CD4-positive, alpha-beta T cell treated with Interleukin-15 for 1 hour (primary cell): ENCODE results near the gene SIVA1.
A peak's percentile ranks its signal among the peaks of the same experiment; 100 is the strongest.

Experiments used
- DNase-seq: peaks from one replicate; pipeline ENCODE4 v3.0.0-alpha.2; 2020

The SIVA1 gene, protein sequence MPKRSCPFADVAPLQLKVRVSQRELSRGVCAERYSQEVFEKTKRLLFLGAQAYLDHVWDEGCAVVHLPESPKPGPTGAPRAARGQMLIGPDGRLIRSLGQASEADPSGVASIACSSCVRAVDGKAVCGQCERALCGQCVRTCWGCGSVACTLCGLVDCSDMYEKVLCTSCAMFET

DNA sequence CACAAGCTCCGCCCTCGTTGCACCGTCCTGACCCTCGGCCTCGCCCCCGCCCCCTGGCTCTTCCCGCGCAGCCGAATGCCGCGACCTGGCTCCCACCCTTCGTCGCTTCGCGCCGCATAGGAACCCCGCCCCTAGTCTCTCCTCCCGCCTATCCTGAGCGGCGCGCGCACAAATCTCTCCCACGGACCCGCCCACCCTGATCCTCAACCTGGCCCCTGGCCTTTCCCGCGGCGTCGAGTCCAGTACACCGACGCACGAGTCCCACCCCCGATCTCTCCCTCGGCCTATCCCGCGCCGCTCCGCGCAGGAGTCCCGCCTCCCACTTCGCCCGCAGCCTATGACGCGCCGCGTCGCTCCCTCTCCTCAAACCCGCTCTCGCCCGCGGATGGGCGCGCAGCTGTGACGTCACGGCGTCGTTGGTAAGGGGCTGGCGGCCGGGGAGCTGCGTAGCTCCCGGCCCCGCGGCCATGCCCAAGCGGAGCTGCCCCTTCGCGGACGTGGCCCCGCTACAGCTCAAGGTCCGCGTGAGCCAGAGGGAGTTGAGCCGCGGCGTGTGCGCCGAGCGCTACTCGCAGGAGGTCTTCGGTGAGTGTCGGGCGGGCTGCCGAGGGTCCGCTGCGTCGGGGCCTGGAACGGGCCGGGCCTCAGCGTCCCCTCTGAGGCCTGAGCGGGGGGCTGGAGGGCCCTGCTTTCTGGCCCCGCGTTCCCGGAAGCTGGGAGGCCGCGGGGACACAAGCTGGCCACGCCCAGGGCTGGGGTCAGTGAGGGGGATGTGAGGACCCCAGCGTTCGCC is at the start of gene SIVA1:
Gene SIVA1, plus strand, starts transcription at position 413 of the 793 bp plus-strand sequence. Its CDS starts 55 bp downstream, at position 468.
- DNase-seq: peak; percentile 100

DNA sequence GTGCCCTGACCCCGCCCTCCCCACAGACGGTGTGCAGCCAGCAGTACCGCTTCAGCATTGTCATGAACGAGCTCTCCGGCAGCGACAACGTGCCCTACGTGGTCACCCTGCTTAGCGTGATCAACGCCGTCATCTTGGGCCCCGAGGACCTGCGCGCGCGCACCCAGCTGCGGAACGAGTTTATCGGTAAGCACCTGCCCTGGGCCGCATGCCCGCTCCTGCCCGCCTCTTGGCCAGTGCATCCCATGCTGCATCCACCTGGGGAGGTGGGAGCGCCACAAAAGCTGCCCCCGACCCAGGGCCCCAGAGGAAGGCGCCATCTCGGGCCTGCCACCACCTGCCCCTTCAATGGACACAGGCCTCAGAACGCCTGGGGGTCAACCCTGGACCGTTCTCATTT is 49.7 kb upstream of the SIVA1 start:
- no peak for DNase-seq

DNA sequence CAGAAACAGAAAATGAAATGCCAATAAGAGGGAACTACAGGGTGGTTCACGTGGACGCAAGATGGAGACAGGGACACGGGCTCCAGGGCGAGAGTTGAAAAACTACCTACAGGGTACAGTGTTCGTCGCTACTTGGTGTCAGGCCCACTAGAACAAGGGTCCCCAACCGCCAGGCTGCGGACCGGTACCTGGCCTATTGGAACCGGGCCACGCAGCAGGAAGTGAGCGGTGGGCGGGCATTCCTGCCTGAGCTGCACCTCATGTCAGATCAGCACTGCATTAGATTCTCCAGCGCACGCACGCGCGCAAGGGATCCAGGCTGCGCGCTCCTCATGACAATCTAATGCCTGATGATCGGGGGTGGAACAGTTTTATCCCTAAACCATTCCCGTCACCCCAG is 48.7 kb upstream of the SIVA1 start:
- no peak for DNase-seq

DNA sequence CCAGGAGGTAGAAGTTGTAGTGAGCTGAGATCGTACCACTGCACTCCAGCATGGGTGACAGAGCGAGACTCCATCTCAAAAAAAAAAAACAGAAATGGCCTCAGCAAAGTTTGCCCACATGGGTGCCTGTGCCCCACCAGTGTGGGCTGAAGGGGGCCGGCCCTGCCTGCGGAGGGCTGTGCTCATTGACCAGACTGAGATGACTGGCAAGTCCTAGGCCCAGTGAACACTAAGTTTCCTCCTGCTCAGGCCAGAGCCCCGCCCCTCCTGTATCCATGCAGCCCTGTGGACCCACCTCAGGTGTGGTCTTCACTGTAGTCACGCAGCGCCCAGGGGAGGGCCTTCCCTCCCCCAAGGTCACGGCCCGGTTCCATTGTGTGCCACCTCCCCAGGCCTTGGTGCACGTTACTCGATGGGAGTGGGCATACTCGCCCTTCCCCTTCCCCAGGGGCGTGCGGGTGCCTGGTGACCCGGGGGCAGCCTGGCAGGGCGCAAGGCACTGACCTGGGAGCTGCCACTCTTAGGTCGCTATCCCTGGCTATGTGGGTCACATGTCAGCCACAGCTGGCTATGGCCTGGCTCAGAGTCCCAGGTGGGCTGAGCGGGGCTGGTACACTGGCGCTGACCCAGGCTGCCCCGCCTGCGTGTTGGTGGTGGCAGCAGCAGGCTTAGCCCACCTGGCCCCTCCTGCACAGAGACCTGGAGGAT is 47.5 kb upstream of the SIVA1 start:
- DNase-seq: no peak

DNA sequence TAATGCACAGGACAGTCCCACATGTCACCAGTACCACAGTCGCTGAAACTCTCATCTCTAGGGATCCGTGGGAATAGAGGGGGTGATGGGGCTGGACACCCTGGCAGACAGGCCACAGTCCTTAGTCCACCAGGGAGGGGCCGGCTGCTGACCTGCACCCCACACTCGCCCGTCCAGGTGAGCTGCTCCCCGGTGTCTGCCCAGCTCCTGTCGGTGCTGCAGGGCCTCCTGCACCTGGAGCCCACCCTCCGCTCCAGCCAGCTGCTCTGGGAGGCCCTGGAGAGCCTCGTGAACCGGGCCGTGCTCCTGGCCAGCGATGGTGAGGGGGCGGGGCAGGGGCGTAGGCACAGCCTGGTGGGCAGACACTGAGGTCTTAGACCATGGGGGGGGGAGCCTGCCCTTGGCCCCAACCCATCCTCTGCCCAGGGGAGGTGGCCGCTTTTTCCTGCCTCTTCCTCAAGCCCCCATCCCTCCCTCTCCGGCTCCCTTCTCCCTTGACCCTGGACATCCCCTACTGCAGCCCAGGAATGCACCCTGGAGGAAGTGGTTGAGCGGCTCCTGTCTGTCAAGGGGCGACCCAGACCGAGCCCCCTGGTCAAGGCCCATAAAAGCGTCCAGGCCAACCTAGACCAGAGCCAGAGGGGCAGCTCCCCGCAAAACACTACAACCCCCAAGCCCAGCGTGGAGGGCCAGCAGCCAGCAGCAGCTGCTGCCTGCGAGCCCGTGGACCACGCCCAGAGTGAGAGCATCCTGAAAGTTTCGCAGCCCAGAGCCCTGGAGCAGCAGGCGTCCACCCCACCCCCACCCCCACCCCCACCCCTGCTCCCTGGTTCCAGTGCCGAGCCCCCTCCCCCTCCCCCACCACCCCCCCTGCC is 46.0 kb upstream of the SIVA1 start:
- no peak for DNase-seq

DNA sequence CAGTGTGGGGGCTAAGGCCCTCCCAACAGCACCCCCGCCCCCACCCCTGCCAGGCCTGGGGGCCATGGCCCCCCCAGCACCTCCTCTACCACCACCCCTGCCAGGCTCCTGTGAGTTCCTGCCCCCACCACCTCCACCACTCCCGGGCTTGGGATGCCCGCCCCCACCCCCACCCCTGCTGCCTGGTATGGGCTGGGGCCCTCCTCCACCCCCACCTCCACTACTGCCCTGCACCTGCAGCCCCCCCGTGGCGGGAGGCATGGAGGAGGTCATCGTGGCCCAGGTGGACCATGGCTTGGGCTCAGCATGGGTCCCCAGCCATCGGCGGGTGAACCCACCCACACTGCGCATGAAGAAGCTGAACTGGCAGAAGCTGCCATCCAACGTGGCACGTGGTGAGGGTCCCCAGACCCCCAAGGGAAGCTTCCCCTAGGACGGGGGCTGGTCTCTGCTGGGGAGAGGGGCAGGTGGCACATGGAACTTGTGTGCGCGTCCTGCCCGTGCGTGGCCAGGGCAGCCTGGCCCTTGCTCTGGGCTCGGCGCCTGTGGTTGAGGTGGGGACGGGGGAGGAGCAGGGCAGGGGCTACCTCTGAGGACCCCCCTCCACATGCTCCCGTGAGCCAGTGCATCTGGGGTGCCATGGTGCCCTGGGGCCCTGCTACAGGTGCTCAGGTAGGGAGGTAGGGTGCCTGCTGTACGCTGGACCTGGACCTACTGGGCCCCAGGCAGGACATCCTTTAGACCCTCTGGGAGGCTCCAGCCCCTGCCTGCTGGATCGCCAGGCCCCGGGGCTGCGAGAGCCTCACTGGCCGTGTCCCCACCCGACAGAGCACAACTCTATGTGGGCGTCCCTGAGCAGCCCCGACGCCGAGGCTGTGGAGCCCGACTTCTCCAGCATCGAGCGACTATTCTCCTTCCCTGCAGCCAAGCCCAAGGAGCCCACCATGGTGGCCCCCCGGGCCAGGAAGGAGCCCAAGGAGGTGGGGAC is 45.0 kb upstream of the SIVA1 start:
- DNase-seq: no peak

DNA sequence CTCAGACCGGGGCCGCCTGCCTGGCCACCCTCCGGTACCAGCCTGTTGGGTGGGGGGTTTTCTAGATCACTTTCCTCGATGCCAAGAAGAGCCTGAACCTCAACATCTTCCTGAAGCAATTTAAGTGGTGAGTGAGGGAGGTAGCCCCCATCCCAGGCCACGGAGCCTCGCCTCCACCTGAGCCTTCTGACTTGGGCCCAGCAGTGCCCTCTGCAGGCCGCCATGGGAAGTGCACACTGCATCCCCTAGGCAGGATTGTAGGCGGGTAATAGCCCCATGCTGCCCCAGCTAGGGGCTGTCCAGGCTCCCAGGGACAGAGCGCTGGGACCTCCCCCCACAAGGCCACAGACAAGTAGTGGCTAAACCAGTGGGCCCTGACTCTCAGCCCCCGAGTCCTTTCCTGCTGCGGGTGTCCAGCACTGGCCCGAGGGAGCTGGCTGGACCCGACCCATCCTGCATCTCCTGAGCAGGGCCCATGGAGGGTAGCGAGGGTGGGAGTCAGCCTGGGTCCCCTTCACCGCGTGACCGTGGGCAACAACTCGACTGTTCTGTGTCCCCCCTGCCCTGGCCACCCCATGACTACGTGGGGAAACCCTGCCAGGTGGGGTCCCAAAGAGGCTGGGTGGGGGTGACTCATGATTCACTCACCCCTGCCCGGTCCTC is 44.2 kb upstream of the SIVA1 start:
- DNase-seq: peak; percentile 67

DNA sequence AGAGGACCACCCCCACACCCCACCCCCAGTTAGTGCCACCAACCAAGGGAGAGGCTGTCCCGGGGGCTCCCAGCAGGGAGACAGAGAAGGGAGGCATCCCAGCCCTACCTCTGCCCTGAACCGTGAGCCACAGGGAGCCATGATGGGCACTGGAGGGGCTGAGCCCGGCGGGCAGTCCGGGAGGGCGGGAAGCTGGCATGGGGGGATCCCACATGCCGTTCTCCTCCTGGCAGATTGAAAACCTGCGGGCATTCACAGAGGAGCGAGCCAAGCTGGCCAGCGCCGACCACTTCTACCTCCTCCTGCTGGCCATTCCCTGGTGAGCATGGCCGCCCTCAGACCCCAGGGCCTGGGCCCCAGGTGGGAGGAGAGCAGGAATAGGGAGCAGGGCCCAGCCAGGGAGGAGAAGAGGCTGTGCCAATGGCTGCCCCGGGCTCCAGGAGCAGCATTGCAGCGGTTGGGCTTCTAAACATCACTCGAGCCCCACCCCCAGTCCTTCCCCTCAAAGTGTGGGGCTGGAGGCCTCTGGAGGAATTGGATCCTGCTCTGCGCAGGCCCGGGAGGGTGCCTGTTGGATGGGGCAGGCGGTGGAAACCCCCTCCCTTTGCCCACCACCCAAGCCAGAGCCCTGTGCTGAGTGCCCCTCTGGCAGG is 43.4 kb upstream of the SIVA1 start:
- no peak for DNase-seq

DNA sequence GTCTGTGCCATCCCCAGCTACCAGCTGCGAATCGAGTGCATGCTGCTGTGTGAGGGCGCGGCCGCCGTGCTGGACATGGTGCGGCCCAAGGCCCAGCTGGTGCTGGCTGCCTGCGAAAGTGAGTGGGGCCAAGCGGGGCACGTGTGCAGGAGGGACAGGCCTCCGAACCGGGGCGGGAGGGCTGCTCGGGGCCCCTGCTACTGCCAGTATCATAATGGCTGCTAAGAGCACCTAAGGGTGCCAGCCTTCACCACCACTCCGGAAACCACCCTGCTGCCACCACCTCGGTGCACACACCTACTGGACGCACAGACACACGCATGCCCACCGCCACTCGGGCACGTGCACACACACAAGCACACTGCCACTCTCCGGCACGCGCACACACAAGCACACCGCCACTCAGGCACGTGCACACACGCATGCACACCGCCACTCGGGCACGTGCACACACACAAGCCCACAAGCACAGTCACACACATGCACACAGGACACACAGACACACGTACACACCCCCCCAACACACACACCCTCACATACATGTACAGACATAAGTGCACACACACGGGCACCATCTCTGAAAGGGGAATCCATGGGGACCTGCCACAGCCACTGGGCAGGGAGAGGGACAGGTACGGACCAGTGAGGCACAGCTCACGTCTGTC is 42.7 kb upstream of the SIVA1 start:
- DNase-seq: no peak

DNA sequence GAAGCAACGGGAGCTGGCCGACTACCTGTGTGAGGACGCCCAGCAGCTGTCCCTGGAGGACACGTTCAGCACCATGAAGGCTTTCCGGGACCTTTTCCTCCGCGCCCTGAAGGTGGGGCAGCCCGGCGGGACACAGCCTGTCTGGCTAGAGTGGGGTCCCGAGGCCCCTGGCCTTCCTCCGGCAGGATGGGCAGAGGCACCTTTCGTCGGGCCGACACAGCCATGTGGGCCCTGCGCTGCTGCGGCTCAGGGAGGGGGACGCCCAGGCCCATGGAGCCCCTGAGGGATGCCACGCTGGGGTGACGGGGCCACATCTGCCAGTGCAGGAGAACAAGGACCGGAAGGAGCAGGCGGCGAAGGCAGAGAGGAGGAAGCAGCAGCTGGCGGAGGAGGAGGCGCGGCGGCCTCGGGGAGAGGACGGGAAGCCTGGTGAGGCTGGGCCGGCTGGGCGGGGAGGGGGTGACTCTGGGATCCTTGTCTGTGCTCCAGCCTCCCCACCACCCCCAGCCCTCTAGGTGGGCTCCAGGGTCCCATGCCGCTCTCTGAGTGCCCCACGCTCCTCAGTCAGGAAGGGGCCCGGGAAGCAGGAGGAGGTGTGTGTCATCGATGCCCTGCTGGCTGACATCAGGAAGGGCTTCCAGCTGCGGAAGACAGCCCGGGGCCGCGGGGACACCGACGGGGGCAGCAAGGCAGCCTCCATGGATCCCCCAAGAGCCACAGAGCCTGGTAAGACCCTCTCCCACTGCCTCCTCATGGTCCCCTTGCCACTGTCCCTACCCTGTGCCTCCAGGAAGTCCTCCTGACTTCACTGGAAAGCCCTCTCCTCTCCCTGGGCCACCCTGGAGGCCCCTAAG is 39.8 kb upstream of the SIVA1 start:
- DNase-seq: no peak

DNA sequence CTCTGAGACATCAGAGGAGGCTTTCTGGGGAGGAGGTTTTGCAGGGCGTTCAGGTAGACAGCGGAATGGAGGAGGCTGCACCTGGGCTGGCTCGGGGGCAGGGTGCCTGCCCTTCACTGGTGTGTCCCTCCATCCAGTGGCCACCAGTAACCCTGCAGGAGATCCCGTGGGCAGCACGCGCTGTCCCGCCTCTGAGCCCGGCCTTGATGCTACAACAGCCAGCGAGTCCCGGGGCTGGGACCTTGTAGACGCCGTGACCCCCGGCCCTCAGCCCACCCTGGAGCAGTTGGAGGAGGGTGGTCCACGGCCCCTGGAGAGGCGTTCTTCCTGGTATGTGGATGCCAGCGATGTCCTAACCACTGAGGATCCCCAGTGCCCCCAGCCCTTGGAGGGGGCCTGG is 38.9 kb upstream of the SIVA1 start:
- no peak for DNase-seq

DNA sequence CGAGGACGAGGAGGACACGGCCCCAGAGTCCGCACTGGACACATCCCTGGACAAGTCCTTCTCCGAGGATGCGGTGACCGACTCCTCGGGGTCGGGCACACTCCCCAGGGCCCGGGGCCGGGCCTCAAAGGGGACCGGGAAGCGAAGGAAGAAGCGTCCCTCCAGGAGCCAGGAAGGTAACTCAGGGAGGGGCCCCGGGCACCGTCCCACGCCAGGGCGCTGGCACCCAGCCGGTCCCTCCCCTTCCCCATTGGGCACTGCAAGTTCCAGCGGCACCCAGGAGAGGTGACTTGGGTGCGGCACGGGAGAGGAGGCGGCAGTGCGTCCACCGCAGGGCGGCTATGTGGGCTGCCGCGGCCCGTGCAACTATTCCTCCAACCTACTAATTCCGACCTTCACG is 38.3 kb upstream of the SIVA1 start:
- no peak for DNase-seq

DNA sequence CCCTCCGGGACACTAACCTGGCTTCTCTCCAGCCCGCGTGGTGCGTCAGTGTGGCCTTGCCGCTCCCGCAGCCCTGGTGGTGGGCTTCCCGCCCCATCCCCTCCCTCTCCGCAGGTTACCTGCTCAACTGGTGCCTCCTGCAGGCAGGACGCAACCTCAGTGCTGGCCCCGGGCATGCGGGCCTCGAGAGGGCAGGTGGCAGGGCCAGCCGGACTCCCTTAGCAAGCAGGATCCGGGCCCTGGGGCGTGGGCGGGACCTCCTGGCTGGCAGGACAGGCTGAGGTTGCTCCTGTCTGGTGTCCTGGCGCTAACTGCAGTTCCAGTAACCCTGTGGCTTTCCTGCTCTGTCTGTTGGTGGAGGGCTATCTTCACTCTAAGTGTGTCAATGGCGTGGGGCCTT is 37.5 kb upstream of the SIVA1 start:
- no peak for DNase-seq

DNA sequence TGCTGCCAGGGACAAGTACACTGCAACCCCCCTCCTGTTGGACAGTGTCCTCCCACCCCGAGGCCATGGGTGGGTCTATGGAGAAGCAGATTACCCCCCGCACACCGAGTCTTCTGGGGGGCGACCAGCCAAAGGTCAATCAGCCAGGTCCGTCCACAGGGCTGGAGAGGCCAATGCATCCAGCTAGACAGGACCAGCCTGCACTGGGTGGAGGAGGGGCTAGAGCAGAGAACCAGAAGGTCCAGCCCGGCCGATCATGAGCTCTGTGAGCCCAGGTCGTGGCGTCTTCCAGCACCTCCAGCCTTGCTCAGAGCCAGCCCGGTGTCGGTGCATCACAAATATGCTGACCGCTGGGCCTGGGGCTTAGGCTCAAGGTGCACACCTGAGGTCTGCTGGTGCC is 37.1 kb upstream of the SIVA1 start:
- DNase-seq: no peak

DNA sequence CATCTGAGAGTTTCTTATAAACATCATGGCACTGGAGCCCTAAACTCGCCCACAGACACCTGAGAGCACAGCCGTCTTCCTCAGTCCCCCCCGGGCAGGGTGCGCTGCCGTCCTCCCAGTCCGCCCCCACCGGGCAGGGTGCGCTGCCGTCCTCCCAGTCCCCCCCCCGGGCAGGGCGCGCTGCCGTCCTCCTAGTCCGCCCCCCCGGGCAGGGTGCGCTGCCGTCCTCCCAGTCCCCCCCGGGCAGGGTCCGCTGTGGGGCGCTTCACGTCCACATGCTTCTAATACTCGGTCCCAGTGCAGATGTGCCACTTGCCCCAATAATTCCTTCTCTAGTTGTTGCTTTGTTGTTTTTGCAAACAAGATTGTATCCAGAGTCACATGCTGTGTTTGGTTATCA is 35.8 kb upstream of the SIVA1 start:
- no peak for DNase-seq

DNA sequence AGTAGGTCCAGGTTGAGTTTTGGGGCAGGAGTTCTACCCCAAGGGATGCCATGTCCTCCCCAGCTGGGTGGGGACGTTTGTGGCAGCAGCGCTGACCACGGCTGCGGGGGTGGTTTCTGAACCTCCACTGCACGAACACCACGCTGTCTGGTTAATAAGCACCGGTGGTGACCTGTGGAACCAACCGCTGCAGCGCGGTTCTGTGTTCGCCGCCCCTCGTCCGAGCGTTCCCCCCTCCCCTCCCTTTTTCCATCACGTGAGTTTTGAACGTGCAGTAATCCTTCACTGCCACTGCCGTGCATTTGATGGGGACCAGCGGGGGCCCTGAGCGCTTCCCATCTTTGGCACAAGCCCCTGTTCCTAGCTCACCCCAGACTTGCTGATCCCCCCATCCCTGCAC is 35.3 kb upstream of the SIVA1 start:
- DNase-seq: no peak

DNA sequence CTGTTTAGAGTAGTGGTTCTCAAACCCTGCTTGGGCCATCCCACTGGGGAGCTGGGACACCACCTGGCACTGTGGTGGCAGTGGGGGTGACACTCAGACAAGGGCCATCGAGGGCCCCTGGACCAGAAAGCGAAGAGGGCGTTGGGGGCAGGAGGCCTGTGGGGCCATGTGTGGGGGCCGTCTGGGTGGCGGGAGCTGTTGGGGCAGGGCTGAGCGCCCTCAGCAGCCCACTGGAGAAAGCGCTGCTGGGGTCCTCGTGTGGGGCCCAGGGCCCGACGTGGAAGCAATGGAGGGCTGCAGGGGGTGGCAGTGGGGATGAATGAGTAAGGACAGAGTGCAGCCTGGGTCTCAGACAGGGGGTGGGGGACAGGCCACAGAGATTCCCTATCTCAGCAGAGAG is 34.8 kb upstream of the SIVA1 start:
- no peak for DNase-seq

DNA sequence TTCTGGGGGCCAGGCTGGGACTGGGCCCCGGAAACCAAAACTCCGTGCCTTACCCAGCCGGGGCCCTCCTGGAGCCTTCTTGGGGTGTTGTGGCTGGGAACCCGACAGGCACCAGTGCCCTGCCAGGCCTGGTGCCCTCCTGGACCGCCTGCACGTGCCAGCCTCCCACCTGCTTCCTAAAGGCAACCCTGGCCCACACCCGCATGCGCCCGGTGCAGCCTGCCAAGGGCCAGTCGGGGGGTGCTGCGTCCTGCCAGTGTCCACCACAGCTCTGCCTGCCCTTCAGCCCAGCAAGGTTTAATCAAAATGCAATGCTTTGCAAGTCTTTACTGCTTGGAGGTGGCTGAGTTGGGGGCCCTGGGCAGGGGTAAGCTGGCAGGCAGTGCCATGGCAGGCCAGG is 34.1 kb upstream of the SIVA1 start:
- no peak for DNase-seq

DNA sequence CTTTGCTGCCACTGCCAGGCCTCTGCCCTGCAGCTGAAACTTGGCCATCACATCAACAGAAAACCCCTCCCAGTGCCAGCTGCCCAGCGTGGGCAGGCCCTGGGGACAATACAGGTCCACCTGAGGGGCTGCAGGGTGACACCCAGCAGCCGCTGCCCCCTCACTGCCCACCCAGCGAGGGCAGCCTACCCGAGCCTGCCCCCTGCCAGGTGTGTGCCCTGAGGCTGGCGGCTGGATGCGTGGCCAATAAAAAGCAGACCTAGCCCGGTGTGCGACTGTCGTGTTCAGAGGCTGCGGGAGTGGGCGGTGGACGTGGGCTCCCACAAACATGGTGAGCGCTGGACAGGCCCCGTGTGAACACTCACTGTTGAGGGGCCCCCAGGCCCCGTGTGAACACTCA is 33.6 kb upstream of the SIVA1 start:
- no peak for DNase-seq
